Sigmoid colon (tissue), 7 donors: ENCODE data around the gene SLCO3A1. TPM values are rescaled to one million over a fixed set of nuclear protein-coding genes. Genes with fewer than 3 reads are reported as not detected.

ENCODE experiments used
- DNase-seq: peaks from one replicate; pipeline ENCODE4 v3.0.0-alpha.2; 2019
- H3K27ac ChIP-seq, 4 donors: fragments of 200-600 bp; sonication (generic); one replicate each; pipeline ENCODE4 v1.5.1; 2016 to 2019; ENCODE audit warnings: mild to moderate bottlenecking in 1 of 4
- H3K27me3 ChIP-seq, 3 donors: fragments of 200-600 bp; sonication (generic); one replicate each; pipeline ENCODE4 v1.5.1; 2019; ENCODE audit warnings: mild to moderate bottlenecking in 1 of 3
- H3K36me3 ChIP-seq, 4 donors: fragments of 200-600 bp; sonication (generic); one replicate each; pipeline ENCODE4 v1.5.1; 2016 to 2019
- H3K4me1 ChIP-seq, 4 donors: fragments of 200-600 bp; sonication (generic); one replicate each; pipeline ENCODE4 v1.5.1; 2017 to 2019
- H3K4me3 ChIP-seq, 4 donors: fragments of 200-600 bp; sonication (generic); one replicate each; pipeline ENCODE4 v1.5.1; 2017 to 2019; ENCODE audit warnings: mild to moderate bottlenecking in 2 of 4, moderate library complexity in 1 of 4
- H3K9me3 ChIP-seq, 4 donors: fragments of 200-600 bp in 3 of 4; sonication (generic) in 3 of 4; one replicate each; pipeline versions ENCODE4 v1.5.1 to v1.6.1; 2013 to 2019
- CTCF ChIP-seq, 4 experiments: fragments of 450-650 bp in 3 of 4; fragments of 200-600 bp in 1 of 4; IDR thresholded peaks; one replicate each; pipeline ENCODE4 v1.5.1; 2016 to 2019; ENCODE audit warnings: antibody characterized with exemption in 4 of 4, mild to moderate bottlenecking in 3 of 4, moderate library complexity in 2 of 4
- EP300 ChIP-seq, 4 donors: sonication (generic); formaldehyde crosslinking; IDR thresholded peaks; one replicate each; pipeline ENCODE4 v1.6.1; 2017; ENCODE audit warnings: antibody characterized with exemption in 4 of 4
- POLR2A ChIP-seq, 2 donors: fragments of 450-650 bp; IDR thresholded peaks; one replicate each; pipeline ENCODE4 v1.6.1; 2016; ENCODE audit warnings: antibody characterized with exemption in 2 of 2, mild to moderate bottlenecking in 2 of 2, moderate library complexity in 2 of 2
- POLR2AphosphoS5 ChIP-seq, 4 donors: sonication (generic); formaldehyde crosslinking; IDR thresholded peaks; one replicate each; pipeline ENCODE4 v1.6.1; 2017; ENCODE audit warnings: antibody characterized with exemption in 4 of 4
- WGBS, 2 donors: extraction: QIAGEN DNeasy Blood & Tissue Kit; methylation state at CpG; one replicate each; pipeline ENCODE4 v1.1.7; 2013; 5-methylcytosine and 5-hydroxymethylcytosine counted together
- intact Hi-C: fragments of 100-400 bp; cut with DNase I; formaldehyde crosslinking; loops from one replicate; pipeline ENCODE4 v1.15.1; 2023
- polyA plus RNA-seq, 3 donors: library from polyadenylated mRNA; stranded (reverse); fragments of 200-250 nt; gene quantifications; one replicate each; pipeline ENCODE4 v1.2.3, GENCODE V29; 2013
- total RNA-seq, 4 donors: library from RNA; depleted of rRNA; stranded (reverse); fragments of >200 nt; gene quantifications; one replicate each; pipeline ENCODE4 v1.1.0, GENCODE V29; 2016
- donor health status: healthy with polysubstance abuse.
- donor health status: Bipolar disorder and iron deficiency.
- donor health status: healthy.

Gene SLCO3A1
- total and polyA plus RNA-seq, 7 donors: 1.4 to 10.5 (median 4.6) TPM

DNA sequence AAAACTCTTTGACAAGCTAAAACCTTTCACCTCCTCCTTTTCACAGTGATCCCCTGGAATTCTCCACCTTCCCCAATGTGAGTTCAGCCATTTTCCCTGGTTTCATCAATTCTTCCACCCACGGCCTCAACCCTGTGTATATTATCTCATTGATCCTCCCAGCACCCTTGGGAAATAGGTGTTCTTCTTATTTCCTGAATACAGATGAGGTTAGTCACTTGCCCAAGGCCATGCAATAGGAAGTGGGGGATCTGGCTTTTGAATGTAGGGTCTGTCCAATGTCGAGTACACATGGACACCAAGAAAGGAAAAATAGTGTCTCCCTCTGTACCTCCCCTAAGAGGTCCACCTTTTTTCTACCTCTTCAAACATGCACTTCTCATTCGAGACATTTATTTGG is 277.4 kb downstream of the SLCO3A1 start:
- DNase-seq: no peak
- no peak overlapping the region for H3K4me3 ChIP-seq
- intact Hi-C loops: no loop called here
- H3K27ac ChIP-seq: no peak overlapping the region
- H3K36me3 ChIP-seq: peaks cover 0 to 3% (median 0%) of the 10 kb centered on the region in 4 donors
- TF ChIP-seq POLR2AphosphoS5 (IDR thresholded peaks at IDR 0.05): no peak
- no peak for TF ChIP-seq EP300 (IDR thresholded peaks at IDR 0.05)
- no peak for TF ChIP-seq CTCF (IDR thresholded peaks at IDR 0.05)
- no peak for TF ChIP-seq POLR2A (IDR thresholded peaks at IDR 0.05)
- H3K9me3 ChIP-seq: no peaks in the 10 kb centered on the region
- no peaks in the 10 kb centered on the region for H3K27me3 ChIP-seq
- WGBS, 2 donors: 89 to 91% methylated on average over 3 of the region's 3 CpGs
- no peaks in the 10 kb centered on the region for H3K4me1 ChIP-seq

DNA sequence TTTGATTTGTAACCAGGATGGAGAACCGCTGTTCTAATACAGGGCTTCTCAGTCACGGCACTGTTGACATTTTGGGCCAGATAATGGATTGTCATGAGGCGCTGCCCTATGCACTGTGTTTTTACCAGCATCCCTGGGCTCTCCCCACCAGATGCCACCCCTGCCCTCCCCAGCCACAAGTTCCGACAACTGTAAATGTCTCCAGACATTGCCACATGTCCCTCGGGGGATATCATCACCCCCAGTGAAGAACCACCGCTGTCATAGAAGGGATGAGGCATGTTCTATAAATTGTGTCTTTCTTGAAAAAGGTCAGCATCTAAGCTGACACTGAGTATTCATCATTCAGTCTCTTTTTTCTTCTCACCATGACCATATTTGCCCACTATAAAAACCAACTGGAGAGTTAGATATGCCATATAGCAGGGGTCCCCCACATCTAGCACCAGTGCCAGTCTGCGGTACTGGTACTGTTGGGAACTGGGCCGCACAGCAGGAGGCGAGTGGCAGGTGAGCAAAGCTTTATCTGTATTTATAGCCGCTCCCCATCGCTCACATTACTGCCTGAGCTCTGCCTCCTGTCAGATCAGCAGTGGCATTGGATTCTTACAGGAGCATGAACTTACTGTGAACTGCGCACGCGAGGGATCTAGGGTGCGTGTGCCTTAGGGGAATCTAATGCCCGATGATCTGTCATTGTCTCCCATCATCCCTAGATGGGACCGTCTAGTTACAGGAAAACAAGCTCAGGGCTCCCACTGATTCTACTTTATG is 279.7 kb downstream of the SLCO3A1 start:
- TF ChIP-seq EP300 (IDR thresholded peaks at IDR 0.05) (no peak), POLR2AphosphoS5 (IDR thresholded peaks at IDR 0.05) (no peak)
- no peaks in the 10 kb centered on the region for H3K27me3 ChIP-seq
- no peaks in the 10 kb centered on the region for H3K9me3 ChIP-seq
- no peak overlapping the region for H3K4me3 ChIP-seq
- H3K36me3 ChIP-seq: no peaks in the 10 kb centered on the region
- 94 to 96% methylated on average over 17 of the region's 17 CpGs for WGBS, 2 donors
- no peak for DNase-seq
- H3K27ac ChIP-seq: no peak overlapping the region
- no peaks in the 10 kb centered on the region for H3K4me1 ChIP-seq
- intact Hi-C loops: no loop called here

DNA sequence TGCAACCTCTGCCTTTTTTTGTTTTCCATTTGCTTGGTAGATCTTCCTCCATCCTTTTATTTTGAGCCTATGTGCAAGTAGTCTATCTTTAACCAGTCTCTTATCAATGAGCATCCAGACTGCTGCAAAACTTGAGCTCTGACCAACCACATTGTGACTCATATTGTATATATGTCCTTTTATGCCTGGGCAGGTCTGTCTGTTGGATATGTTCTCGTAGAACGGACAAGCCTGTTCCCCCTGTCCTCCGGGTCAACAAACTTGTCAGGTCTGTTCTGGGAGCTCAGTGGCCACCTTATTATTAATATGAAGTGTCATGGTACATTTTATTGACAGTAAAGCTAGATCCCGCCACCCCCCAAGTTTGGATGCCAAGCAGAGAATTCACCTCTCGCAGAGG is 287.3 kb downstream of the SLCO3A1 start:
- H3K27me3 ChIP-seq: no peaks in the 10 kb centered on the region
- H3K4me1 ChIP-seq: no peaks in the 10 kb centered on the region
- H3K36me3 ChIP-seq: no peaks in the 10 kb centered on the region
- H3K9me3 ChIP-seq: no peaks in the 10 kb centered on the region
- H3K4me3 ChIP-seq: no peak overlapping the region
- DNase-seq: no peak
- 96% methylated on average over 5 of the region's 5 CpGs for WGBS, 2 donors
- intact Hi-C loops: no loop called here
- no peak overlapping the region for H3K27ac ChIP-seq
- TF ChIP-seq POLR2A (IDR thresholded peaks at IDR 0.05) (no peak), CTCF (IDR thresholded peaks at IDR 0.05) (no peak), EP300 (IDR thresholded peaks at IDR 0.05) (no peak), POLR2AphosphoS5 (IDR thresholded peaks at IDR 0.05) (no peak)

- H3K4me1 ChIP-seq: no peaks in the 10 kb centered on the region
- TF ChIP-seq POLR2AphosphoS5 (IDR thresholded peaks at IDR 0.05) (no peak), CTCF (IDR thresholded peaks at IDR 0.05) (no peak), POLR2A (IDR thresholded peaks at IDR 0.05) (no peak), EP300 (IDR thresholded peaks at IDR 0.05) (no peak)
- 89 to 92% methylated on average over 3 of the region's 3 CpGs for WGBS, 2 donors
- H3K27ac ChIP-seq: no peak overlapping the region
- DNase-seq: no peak
- no peaks in the 10 kb centered on the region for H3K9me3 ChIP-seq
- no peak overlapping the region for H3K4me3 ChIP-seq
- H3K27me3 ChIP-seq: no peaks in the 10 kb centered on the region
- intact Hi-C loops: no loop called here
- no peaks in the 10 kb centered on the region for H3K36me3 ChIP-seq
Measured at GRCh38 chr15:92141607-92142006, 288.1 kb downstream of the SLCO3A1 start.

GRCh38 chr15:92142242-92143232 is 289.0 kb downstream of the SLCO3A1 start:
- Histone ChIP-seq H3K4me3 (no peak overlapping the region), H3K4me1 (no peaks in the 10 kb centered on the region), H3K27me3 (no peaks in the 10 kb centered on the region), H3K36me3 (no peaks in the 10 kb centered on the region), H3K9me3 (no peaks in the 10 kb centered on the region), H3K27ac (no peak overlapping the region)
- DNase-seq: no peak
- TF ChIP-seq POLR2AphosphoS5 (IDR thresholded peaks at IDR 0.05): no peak
- WGBS, 2 donors: 88 to 92% methylated on average over 13 of the region's 13 CpGs
- intact Hi-C loops: no loop called here
